Midbrain (tissue), 1 donor: ENCODE measurements around the gene CHMP4A.

Source experiments
- DNase-seq: peaks from one replicate; lab custom pipeline; 2025; lab: John Stamatoyannopoulos, UW

Gene CHMP4A

GRCh38 chr14:24178399-24179178, 34.7 kb downstream of the CHMP4A start:
- no peak for DNase-seq

GRCh38 chr14:24177891-24178290, 35.4 kb downstream of the CHMP4A start:
- no peak for DNase-seq

DNA sequence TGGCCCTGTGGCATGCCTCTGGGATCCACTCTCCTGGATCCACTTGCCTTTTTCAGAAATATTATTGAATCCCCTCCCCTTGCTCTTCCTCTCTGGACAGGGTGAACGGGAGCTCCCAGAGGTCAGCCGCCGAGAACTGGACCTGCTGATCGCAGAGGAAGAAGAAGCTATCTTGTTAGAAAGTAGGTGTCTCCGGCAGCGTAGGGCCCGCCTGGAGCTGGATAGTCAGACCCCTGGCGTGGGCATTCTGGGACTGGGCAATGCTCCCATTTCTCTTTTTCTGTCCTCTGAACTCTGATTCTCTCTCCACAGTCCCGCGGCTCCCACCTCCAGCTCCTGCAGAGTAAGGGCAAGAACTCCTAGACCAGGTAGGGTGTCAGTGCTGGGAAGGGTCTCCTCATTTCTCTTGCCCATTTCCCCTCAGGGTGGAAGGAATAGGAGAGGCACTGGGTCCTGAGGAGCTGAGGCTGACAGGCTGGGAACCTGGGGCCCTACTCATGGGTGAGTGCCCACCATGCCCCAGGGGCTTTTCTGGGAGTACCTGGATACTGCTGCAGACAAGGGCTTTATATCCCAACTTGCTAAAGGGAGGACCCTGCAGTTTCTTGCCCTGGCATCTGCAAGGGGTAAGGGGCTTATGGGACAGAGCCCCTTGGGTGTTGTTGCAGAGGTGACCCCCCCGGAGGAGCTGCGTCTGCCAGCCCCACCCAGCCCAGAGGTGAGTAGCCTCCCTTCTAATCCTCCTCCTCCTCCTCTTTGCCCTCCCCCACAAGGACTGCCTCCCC, 36.1 kb downstream of the CHMP4A start:
- DNase-seq, result no peak

- DNase-seq, result no peak
Observed at GRCh38 chr14:24176599-24176998, 36.7 kb downstream of the CHMP4A start.

DNA sequence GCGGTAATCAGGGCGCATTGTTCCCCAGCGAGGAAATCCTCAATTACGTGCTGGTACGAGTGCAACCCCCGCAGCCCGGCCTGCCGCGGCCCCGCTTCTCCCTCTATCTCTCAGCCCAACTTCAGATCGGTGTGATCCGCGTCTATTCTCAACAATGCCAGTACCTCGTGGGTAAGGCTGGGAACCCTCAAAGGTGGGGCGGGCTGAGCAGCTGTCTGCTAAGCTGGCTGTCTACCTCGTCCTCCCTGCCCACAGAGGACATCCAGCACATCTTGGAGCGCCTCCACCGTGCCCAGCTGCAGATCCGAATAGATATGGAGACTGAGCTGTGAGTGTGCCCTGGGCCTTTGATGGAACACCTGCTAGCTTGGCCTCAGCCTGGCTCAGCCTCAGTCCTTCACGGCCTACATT, 40.4 kb downstream of the CHMP4A start:
- DNase-seq, result no peak

DNA sequence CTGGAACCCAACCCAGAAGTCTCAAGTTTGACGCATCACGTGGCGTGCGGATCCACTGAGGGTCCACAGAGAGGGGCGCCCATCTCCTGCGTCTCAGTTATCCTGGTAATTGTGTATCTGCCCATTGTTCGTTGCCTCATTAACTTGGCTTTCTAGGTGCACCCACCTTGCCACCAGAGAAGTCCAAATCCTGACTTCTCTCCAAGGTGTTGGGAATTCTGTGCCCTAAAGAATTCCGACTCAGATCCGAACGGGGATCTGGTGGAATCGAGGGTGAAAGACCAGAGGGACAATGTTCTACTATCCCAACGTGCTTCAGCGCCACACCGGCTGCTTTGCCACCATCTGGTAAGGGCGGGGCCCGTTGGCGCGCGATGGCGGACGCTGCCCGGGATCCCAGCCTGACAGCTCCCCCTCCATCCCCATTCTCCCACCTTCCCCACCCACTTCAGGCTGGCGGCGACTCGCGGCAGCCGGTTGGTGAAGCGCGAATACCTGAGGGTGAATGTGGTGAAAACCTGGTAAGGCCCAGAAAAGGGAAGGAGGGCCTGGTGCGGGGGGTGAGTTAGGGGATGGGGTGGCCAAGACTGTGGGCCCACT, 40.9 kb downstream of the CHMP4A start:
- no peak for DNase-seq

- DNase-seq, result peak; percentile 92
Observed at GRCh38 chr14:24171422-24172260, 41.6 kb downstream of the CHMP4A start, which contains the start of gene REC8. REC8 (plus strand) TSS chr14:24172080; CDS start chr14:24172553, 473 bp downstream.

- DNase-seq, result no peak
Observed at GRCh38 chr14:24167469-24168114, 45.7 kb downstream of the CHMP4A start.

GRCh38 chr14:24165785-24166184, 47.5 kb downstream of the CHMP4A start:
- DNase-seq, result no peak

DNA sequence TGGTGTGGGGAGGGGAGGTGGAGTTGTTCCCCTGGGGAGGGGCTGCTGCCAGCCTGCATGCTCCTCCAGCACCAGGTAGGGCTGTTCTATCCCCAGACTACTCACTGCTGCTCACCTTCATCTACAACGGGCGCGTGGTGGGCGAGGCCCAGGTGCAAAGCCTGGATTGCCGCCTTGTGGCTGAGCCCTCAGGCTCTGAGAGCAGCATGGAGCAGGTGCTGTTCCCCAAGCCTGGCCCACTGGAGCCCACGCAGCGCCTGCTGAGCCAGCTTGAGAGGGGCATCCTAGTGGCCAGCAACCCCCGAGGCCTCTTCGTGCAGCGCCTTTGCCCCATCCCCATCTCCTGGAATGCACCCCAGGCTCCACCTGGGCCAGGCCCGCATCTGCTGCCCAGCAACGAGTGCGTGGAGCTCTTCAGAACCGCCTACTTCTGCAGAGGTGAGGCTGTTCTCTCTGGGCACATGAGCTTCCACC, 48.7 kb downstream of the CHMP4A start:
- DNase-seq, result no peak

GRCh38 chr14:24162093-24162492, 51.2 kb downstream of the CHMP4A start:
- peak; percentile 37 for DNase-seq

DNA sequence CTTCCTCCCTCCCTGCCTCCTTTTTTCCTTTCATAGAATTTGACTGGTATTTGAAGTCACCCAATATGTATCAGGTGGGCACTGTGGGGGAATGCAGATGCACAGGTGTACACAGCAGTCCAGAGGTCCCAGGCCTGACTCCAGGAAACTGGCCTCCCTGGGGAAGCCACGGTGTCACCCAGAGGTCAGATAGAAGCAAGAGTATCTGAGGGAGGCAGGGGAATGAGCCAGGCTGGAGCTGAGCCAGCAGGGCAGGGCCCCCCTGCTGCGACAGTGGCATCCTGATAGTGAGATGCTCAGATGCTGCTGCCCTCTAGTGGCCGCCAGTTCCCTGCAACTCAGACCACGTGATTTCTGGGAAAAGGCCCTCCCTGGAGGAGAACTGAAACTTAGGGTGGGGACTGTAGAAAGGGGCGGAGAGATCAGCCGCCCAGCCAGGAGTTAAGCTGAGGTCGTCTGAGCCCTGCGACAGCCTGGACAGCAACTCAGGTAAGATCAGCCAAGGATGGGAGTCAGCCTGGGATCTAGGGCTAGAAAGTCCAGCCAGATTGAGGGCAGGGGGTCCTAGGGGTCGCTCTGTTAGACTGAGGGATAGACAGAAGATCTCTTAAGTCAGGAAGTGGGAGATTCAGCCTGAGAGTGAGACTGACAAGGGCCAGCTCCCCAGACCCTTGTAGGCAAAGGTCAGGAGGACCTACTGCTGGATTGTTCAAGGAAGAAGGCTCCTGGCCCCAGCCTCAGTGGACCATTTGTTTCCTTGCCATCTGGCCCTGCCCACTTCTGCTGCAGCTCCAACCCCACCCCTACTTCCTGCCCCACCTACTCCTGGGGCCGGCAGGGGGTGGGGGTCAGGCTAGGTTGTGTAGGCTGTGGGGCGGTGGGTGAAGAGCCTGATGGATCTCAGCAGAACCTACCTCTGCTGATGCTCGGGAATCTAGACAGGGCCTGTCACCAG, 52.2 kb downstream of the CHMP4A start, which contains the start of gene IRF9:
IRF9 (plus strand) TSS at position 416 of the 955 bp plus-strand sequence. CDS start 880 bp downstream, outside the sequence.
- peak; percentile 95 for DNase-seq

GRCh38 chr14:24160499-24160849, 52.8 kb downstream of the CHMP4A start:
- DNase-seq, result no peak

DNA sequence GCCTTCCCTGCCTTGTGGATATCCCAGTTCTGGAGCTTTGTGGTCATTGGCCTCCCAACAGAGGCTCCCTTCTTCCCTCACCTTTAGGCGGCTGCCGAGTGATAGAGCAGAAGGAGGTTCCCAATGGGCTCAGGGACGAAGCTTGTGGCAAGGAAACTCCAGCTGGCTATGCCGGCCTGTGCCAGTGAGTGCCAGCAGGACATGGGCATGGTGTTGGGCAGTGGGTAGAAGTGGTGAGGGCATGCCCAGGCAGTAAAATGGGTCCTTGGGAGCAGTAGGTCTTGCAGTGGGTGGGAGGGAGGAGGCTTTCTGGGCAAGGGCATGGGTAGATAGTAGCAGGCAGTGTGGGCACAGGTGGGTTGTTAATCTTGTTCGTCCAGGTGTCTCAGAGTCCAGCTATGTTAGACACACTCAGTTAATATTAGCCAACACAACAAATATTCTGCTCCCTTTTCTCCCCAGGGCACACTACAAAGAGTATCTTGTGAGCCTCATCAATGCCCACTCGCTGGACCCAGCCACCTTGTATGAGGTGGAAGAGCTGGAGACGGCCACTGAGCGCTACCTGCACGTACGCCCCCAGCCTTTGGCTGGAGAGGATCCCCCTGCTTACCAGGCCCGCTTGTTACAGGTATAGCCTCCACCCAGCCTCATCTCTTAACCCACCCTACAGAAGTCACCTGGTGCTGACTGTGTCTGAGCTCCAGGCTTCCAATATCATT, 53.4 kb downstream of the CHMP4A start:
- DNase-seq, result no peak
